Uterus (tissue), 4 donors: Measurements from ENCODE around the gene CEACAM8. TPM values are rescaled to one million over a fixed set of nuclear protein-coding genes. Genes with fewer than 3 reads are reported as not detected.
"Not testable (repeated sequence)": the region's sequence is repeated elsewhere in the genome, so short reads cannot be mapped to it uniquely, and the experiment has no call there.

Source experiments
- DNase-seq, 2 donors: peaks; one replicate each; pipeline ENCODE4 v3.0.0-alpha.2; 2019 to 2020
- H3K27ac ChIP-seq, 2 donors: fragments of 200-600 bp; sonication (generic); 1 replicate in 1 of 2; 2 replicates in 1 of 2; pipeline ENCODE4 v1.5.1; 2016 to 2018
- H3K27me3 ChIP-seq, 2 donors: fragments of 200-600 bp; sonication (generic); one replicate each; pipeline ENCODE4 v1.5.1; 2018 to 2019; ENCODE audit warnings: control low read depth in 1 of 2
- H3K36me3 ChIP-seq, 2 donors: fragments of 200-600 bp; sonication (generic); one replicate each; pipeline ENCODE4 v1.5.1; 2019; ENCODE audit warnings: control low read depth in 1 of 2
- H3K4me1 ChIP-seq, 2 donors: fragments of 200-600 bp; sonication (generic); one replicate each; pipeline ENCODE4 v1.5.1; 2018 to 2019; ENCODE audit warnings: control low read depth in 1 of 2
- H3K4me3 ChIP-seq, 2 donors: fragments of 200-600 bp; sonication (generic); 1 replicate in 1 of 2; 2 replicates in 1 of 2; pipeline ENCODE4 v1.5.1; 2018 to 2019; ENCODE audit warnings: mild to moderate bottlenecking in 1 of 2
- H3K9me3 ChIP-seq, 2 donors: fragments of 200-600 bp; sonication (generic); one replicate each; pipeline ENCODE4 v1.5.1; 2019; ENCODE audit warnings: control low read depth in 1 of 2
- POLR2A ChIP-seq, 2 donors: fragments of 450-650 bp; IDR thresholded peaks; one replicate each; pipeline ENCODE4 v1.6.1; 2016; ENCODE audit warnings: antibody characterized with exemption in 2 of 2, mild to moderate bottlenecking in 1 of 2, moderate library complexity in 1 of 2
- intact Hi-C: fragments of 100-400 bp; cut with DNase I; formaldehyde crosslinking; loops from one replicate; pipeline ENCODE4 v1.15.1; 2023; ENCODE audit warnings: low total_unique reads
- total RNA-seq, 4 donors: library from RNA; depleted of rRNA in 3 of 4; stranded (reverse); fragments of >200 nt in 3 of 4; gene quantifications; one replicate each; pipeline versions ENCODE4 v1.1.0 to v1.2.4, GENCODE V29; 2014 to 2023
- TF ChIP-seq, protein P1 (sequence below), 4 experiments: fragments of 200-600 bp in 2 of 4; fragments of 450-650 bp in 2 of 4; sonication (generic) in 2 of 4; IDR thresholded peaks; one replicate each; pipeline ENCODE4 v1.5.1; 2016 to 2019; ENCODE audit warnings: antibody characterized with exemption in 4 of 4, mild to moderate bottlenecking in 2 of 4, moderate library complexity in 1 of 4
- donor health status: DM: yes; HTN: yes; CAD: no.

The CEACAM8 gene
- total RNA-seq, 4 donors from 2014 or later: 0.14 to 0.51 TPM; not detected in 2

DNA sequence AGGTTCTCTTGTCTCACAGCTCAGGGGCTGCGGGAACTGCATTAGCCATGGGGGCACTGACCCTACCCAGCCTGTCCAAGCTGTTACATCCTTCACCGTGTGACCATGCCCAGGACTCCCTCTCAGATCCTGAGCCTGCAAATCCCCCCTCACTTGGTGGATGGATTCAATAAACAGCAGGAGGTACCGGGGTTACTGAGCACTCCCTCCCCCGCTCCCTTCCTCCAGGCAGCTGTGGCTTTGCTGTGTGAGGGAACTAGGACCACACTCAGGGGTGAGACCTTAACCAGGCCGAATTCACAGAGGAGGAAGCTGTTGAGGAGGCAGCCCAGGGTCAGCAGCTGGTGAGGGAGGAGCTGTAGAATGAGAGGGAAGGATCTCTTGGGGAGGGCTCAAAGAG lies 39.4 kb downstream of the CEACAM8 start:
- H3K4me1 ChIP-seq: no peaks in the 10 kb centered on the region
- no peaks in the 10 kb centered on the region for H3K9me3 ChIP-seq
- H3K36me3 ChIP-seq: no peaks in the 10 kb centered on the region
- intact Hi-C loops: no loop called here
- TF ChIP-seq, protein P1, sequence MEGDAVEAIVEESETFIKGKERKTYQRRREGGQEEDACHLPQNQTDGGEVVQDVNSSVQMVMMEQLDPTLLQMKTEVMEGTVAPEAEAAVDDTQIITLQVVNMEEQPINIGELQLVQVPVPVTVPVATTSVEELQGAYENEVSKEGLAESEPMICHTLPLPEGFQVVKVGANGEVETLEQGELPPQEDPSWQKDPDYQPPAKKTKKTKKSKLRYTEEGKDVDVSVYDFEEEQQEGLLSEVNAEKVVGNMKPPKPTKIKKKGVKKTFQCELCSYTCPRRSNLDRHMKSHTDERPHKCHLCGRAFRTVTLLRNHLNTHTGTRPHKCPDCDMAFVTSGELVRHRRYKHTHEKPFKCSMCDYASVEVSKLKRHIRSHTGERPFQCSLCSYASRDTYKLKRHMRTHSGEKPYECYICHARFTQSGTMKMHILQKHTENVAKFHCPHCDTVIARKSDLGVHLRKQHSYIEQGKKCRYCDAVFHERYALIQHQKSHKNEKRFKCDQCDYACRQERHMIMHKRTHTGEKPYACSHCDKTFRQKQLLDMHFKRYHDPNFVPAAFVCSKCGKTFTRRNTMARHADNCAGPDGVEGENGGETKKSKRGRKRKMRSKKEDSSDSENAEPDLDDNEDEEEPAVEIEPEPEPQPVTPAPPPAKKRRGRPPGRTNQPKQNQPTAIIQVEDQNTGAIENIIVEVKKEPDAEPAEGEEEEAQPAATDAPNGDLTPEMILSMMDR (IDR thresholded peaks at IDR 0.05): no peak
- TF ChIP-seq POLR2A (IDR thresholded peaks at IDR 0.05): no peak
- no peak for DNase-seq
- no peak overlapping the region for H3K4me3 ChIP-seq
- no peaks in the 10 kb centered on the region for H3K27me3 ChIP-seq
- H3K27ac ChIP-seq: no peak overlapping the region

DNA sequence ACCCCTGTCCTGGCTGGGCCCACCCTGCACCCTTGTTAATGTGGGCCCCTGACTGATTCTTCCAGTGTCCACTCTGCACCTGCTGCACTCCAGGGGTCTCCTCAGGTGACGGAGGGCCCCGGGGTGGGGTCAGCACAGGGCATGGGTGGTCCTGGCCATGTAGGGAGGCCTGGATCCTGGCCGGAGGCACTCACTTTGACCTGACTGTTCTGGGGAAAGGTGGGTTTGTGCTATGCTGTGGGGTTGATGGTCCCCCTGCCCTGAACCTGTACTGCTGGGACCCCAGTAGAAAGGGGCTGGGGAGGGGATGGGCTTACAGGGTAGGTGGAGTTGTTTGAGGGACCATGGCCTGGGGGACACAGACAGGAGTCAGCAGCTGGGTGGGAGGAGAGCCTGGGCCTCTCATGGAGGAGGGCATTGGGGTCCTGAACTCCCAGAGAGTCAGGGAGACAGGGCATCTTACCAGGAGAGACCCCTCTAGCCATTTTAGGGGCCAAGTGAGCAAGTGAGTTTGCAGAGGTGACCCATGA lies 40.6 kb downstream of the CEACAM8 start:
- no peak for DNase-seq
- no peaks in the 10 kb centered on the region for H3K36me3 ChIP-seq
- intact Hi-C loops: no loop called here
- no peak overlapping the region for H3K4me3 ChIP-seq
- H3K27ac ChIP-seq: no peak overlapping the region
- no peaks in the 10 kb centered on the region for H3K27me3 ChIP-seq
- no peak for TF ChIP-seq POLR2A (IDR thresholded peaks at IDR 0.05)
- TF ChIP-seq, protein P1 (IDR thresholded peaks at IDR 0.05): no peak
- no peaks in the 10 kb centered on the region for H3K9me3 ChIP-seq
- no peaks in the 10 kb centered on the region for H3K4me1 ChIP-seq

DNA sequence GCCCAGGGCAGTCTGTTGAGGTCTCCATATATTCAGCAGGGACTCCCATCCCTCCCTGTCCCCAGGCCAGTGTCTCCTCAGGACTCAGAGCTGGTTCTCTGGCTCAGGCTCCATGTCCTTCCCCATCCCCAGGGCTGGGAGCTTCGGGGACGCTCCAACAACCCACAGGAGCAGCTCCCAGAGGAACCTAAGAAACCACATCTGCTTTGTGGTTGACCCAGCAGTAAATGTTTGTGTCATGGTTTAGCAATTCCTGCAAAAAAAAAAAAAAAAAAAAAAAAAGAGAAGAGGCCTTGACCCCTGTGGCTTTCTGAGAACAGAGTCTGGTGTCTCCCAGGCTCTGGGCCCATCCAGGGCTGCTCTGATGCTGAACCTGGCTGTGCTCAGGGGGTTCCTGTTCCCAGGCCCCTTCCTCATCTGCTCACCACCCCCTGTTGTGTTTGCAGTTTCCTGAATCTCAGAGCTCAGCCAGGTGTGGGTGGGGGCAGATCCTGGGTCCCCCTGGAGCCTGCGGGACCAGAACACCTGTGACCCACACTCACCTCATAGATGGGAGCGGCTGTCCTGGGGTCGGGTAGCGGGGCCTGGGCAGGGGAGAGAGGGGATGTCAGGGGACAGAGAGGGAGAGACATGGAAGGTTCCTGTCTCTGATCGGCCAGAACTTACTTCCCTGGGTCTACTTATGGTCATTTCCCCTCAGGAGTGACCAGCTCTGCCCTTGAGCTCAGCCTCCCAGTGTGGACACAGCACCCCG lies 41.3 kb downstream of the CEACAM8 start:
- no peaks in the 10 kb centered on the region for H3K9me3 ChIP-seq
- no peak overlapping the region for H3K27ac ChIP-seq
- intact Hi-C loops: no loop called here
- no peak for DNase-seq
- no peaks in the 10 kb centered on the region for H3K27me3 ChIP-seq
- no peaks in the 10 kb centered on the region for H3K36me3 ChIP-seq
- TF ChIP-seq, protein P1 (IDR thresholded peaks at IDR 0.05): no peak
- no peak for TF ChIP-seq POLR2A (IDR thresholded peaks at IDR 0.05)
- no peak overlapping the region for H3K4me3 ChIP-seq
- H3K4me1 ChIP-seq: no peaks in the 10 kb centered on the region

DNA sequence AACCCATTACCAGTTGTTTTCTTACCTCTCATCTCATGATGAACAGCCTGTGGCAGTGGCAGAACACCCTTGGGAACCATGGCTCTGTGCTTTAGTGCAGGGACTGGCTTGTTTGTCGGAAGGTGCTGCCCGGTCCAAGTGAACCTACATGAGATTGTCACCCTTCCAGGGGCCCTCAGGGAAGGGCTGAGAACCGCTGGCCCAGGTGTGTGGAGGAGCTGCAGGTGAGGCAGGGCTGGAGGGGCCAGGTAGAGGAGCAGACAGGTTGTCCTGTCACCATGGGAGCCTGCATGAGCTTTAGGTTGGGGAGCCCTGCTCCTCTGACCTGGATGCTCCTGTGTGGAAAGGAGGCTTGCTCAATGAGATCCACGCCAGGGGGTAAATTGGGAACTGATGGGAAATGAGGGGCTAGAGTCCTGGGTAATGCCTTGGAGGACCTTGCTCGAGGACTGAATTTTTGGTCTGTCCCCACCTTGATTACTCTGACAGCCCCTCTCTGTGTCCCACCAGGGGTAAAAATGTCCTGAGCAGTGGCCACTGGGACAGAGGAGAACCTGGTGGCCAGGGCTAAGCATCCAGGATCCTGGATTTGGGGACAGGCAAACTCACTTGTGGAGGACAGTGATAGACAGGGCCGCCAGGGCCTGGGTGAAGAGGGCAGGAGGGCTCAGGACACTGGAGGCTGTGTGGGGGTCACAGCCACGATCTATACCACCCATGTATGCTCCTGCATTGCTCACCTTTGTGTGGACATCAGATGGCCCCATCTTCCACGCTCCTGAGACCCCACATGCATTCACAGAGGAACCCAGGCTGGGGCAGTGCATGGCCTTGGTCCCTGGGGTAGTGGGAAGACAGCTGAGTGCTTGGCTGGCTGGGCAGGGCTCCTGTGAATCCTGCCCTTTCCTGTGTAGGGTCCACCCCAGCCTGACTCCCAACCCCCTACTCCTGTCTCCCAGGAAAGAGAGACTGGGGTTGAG lies 42.3 kb downstream of the CEACAM8 start:
- no peak overlapping the region for H3K4me3 ChIP-seq
- no peaks in the 10 kb centered on the region for H3K4me1 ChIP-seq
- H3K36me3 ChIP-seq: no peaks in the 10 kb centered on the region
- intact Hi-C loops: no loop called here
- TF ChIP-seq, protein P1 (IDR thresholded peaks at IDR 0.05): no peak
- no peak for TF ChIP-seq POLR2A (IDR thresholded peaks at IDR 0.05)
- DNase-seq: no peak
- no peaks in the 10 kb centered on the region for H3K9me3 ChIP-seq
- H3K27ac ChIP-seq: no peak overlapping the region
- no peaks in the 10 kb centered on the region for H3K27me3 ChIP-seq

DNA sequence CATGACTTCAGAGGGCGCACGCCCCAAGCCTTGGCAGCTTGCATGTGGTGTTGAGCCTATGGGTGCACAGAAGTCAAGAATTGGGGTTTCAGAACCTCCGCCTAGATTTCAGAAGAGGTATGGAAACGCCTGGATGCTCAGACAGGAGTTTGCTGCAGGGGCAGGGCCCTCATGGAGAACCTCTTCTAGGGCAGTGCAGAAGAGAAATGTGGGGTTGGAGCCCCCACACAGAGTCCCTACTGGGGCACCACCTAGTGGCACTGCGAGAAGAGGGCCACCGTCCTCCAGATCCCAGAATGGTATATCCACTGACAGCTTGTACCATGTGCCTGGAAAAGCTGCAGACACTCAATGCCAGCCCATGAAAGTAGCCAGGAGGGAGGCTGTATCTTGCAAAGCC lies 44.2 kb downstream of the CEACAM8 start:
- intact Hi-C loops, DNase-seq, H3K27me3 ChIP-seq, H3K4me3 ChIP-seq, H3K9me3 ChIP-seq, H3K4me1 ChIP-seq, H3K36me3 ChIP-seq, H3K27ac ChIP-seq: not testable (repeated sequence)

DNA sequence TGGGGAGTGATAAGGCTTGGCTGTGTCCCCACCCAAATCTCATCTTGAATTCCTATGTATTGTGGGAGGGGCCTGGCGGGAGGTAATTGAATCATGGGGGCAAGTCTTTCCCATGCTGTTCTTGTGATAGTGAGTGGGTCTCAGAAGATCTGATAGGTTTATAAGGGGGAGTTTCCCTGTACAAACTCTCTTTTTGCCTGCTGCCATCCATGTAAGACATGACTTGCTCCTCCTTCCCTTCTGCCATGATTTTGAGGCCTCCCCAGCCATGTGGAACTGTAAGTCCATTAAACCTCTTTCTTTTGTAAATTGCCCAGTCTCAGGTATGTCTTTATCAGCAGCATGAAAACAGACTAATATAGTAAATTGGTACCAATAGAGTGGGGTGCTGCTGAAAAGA lies 45.7 kb downstream of the CEACAM8 start:
- H3K4me3 ChIP-seq, H3K9me3 ChIP-seq, DNase-seq, intact Hi-C loops, H3K4me1 ChIP-seq, H3K27ac ChIP-seq, H3K36me3 ChIP-seq, H3K27me3 ChIP-seq: not testable (repeated sequence)
